HepG2 (cell line): ENCODE data around the gene ROM1. TPM values are rescaled to one million over a fixed set of nuclear protein-coding genes. Genes with fewer than 3 reads are reported as not detected.

Experiments
- AKNA ChIP-seq: sonication (generic); formaldehyde crosslinking; IDR thresholded peaks from 2 replicates; pipeline ENCODE4 v1.4.0; 2020; ENCODE audit warnings: missing genetic modification reagents, borderline replicate concordance
- DBP ChIP-seq: sonication (generic); formaldehyde crosslinking; IDR thresholded peaks from 2 replicates; pipeline ENCODE4 v1.4.0; 2020; ENCODE audit warnings: missing genetic modification reagents; ENCODE audit errors: not compliant biosample characterization
- EEA1 ChIP-seq: sonication (generic); formaldehyde crosslinking; IDR thresholded peaks from 2 replicates; pipeline ENCODE4 v1.5.1; 2020; ENCODE audit warnings: mild to moderate bottlenecking, missing genetic modification reagents, borderline replicate concordance
- ELF3 ChIP-seq: IDR thresholded peaks from 2 replicates; pipeline ENCODE4 v1.6.1; 2016; ENCODE audit warnings: missing genetic modification reagents, missing compliant biosample characterization
- JUNB ChIP-seq: sonication (generic); formaldehyde crosslinking; IDR thresholded peaks from 2 replicates; pipeline ENCODE4 v1.8.0; 2022; ENCODE audit warnings: missing genetic modification reagents, mild to moderate bottlenecking, borderline replicate concordance
- MED1 ChIP-seq: sonication (generic); formaldehyde crosslinking; IDR thresholded peaks from 2 replicates; pipeline ENCODE4 v1.4.0; 2020; ENCODE audit warnings: missing genetic modification reagents
- MEIS1 ChIP-seq: sonication (generic); formaldehyde crosslinking; IDR thresholded peaks from 2 replicates; pipeline ENCODE4 v1.9.0; 2021; ENCODE audit warnings: mild to moderate bottlenecking, missing genetic modification reagents, moderate library complexity, borderline replicate concordance
- MTERF4 ChIP-seq: sonication (generic); formaldehyde crosslinking; IDR thresholded peaks from 2 replicates; pipeline ENCODE4 v1.8.0; 2023; ENCODE audit warnings: mild to moderate bottlenecking, missing genetic modification reagents
- NR2F2 ChIP-seq: IDR thresholded peaks from 2 replicates; pipeline ENCODE4 v1.6.1; 2012; ENCODE audit warnings: low read depth, inconsistent platforms, borderline replicate concordance
- RBFOX2 ChIP-seq: fragments of 200-400 bp; formaldehyde crosslinking; IDR thresholded peaks from 2 replicates; pipeline ENCODE4 v1.6.1; 2017; ENCODE audit warnings: low read depth, mild to moderate bottlenecking, low read length
- RBM39 ChIP-seq: fragments of 200-400 bp; formaldehyde crosslinking; IDR thresholded peaks from one replicate; pipeline ENCODE4 v1.6.1; 2018; ENCODE audit warnings: antibody characterized with exemption, mild to moderate bottlenecking, low read depth, low read length; ENCODE audit not compliant: poor library complexity, severe bottlenecking
- U2AF2 ChIP-seq: fragments of 200-400 bp; formaldehyde crosslinking; IDR thresholded peaks from 2 replicates; pipeline ENCODE4 v1.6.1; 2017; ENCODE audit warnings: low read depth, mild to moderate bottlenecking, low read length
- UBTF ChIP-seq: sonication (generic); formaldehyde crosslinking; IDR thresholded peaks from 2 replicates; pipeline ENCODE4 v1.4.0; 2020; ENCODE audit warnings: mild to moderate bottlenecking, missing genetic modification reagents
- ZBTB25 ChIP-seq: IDR thresholded peaks from 2 replicates; pipeline ENCODE4 v1.6.1; 2018; ENCODE audit warnings: missing genetic modification reagents
- ZNF703 ChIP-seq: sonication (generic); formaldehyde crosslinking; IDR thresholded peaks from 2 replicates; pipeline ENCODE4 v1.5.1; 2020; ENCODE audit warnings: missing genetic modification reagents, mild to moderate bottlenecking, moderate library complexity, borderline replicate concordance
- ZSCAN12 ChIP-seq: sonication (generic); formaldehyde crosslinking; IDR thresholded peaks from 2 replicates; pipeline ENCODE4 v1.9.0; 2021; ENCODE audit warnings: mild to moderate bottlenecking, missing genetic modification reagents
- ZSCAN30 ChIP-seq: sonication (generic); formaldehyde crosslinking; IDR thresholded peaks from 2 replicates; pipeline ENCODE4 v1.5.0; 2020; ENCODE audit warnings: mild to moderate bottlenecking, missing genetic modification reagents
- ZSCAN9 ChIP-seq: IDR thresholded peaks from 2 replicates; pipeline ENCODE4 v1.6.1; 2016; ENCODE audit warnings: borderline replicate concordance
- polyA plus RNA-seq, 8 experiments: library from polyadenylated mRNA; depleted of rRNA in 3 of 8; stranded (reverse) in 7 of 8; unstranded in 1 of 8; fragments of >200 nt; fragmentation: Illumina TruSeq in 4 of 8; extraction: Trizol in 4 of 8; gene quantifications; 2 replicates each; pipeline versions ENCODE4 v1.2.1 to v1.2.3, GENCODE V29; 2011 to 2016; ENCODE audit warnings: low read depth in 4 of 8, missing spikeins in 1 of 8, mixed read lengths in 1 of 8; ENCODE audit not compliant: insufficient read depth in 1 of 8
- total RNA-seq, 5 experiments: library from RNA; depleted of rRNA; stranded (reverse); fragments of >200 nt; fragmentation: Illumina TruSeq; extraction: Trizol; gene quantifications; 2 replicates each; pipeline ENCODE4 v1.2.3, GENCODE V29; 2016; ENCODE audit warnings: low read depth in 1 of 5

The ROM1 gene
- total and polyA plus RNA-seq, 2 of the 13 experiments (the other 11 are each of a cell fraction or from before 2014, with no cell fraction given) = 1.2 to 2.4 TPM

- TF ChIP-seq AKNA (CRISPR knock-in tag) = no peak
- TF ChIP-seq ZNF703 (CRISPR knock-in tag) = no peak
- TF ChIP-seq ZSCAN30 = no peak
- no peak for TF ChIP-seq NR2F2
- TF ChIP-seq U2AF2 = no peak
- no peak for TF ChIP-seq ZSCAN12 (CRISPR knock-in tag)
- no peak for TF ChIP-seq JUNB (CRISPR knock-in tag)
- TF ChIP-seq MEIS1 (CRISPR knock-in tag) = no peak
- TF ChIP-seq ZSCAN9 (CRISPR knock-in tag) = 0 out of 2 replicates have a peak, but pooled peaks have one; percentile 14
- peak; percentile 66; the same call in 1 of the 2 replicates for TF ChIP-seq ZBTB25 (CRISPR knock-in tag)
- TF ChIP-seq MTERF4 (CRISPR knock-in tag) = no peak
- TF ChIP-seq MED1 (CRISPR knock-in tag) = no peak
- no peak for TF ChIP-seq EEA1 (CRISPR knock-in tag)
- TF ChIP-seq ELF3 (CRISPR knock-in tag) = no peak; the same call in 1 of the 2 replicates
- peak; percentile 51; the same call in 1 of the 2 replicates for TF ChIP-seq UBTF (CRISPR knock-in tag)
- peak; percentile 54; the same call in 1 of the 2 replicates for TF ChIP-seq RBFOX2
- TF ChIP-seq DBP (CRISPR knock-in tag) = no peak
- TF ChIP-seq RBM39 = no peak
These were observed at the start of gene ROM1, which contains the start of gene EML3 (continued) for GRCh38 chr11:62612366-62613290.
